Airway epithelial cell (primary cell): Measurements from ENCODE around the gene OR6A2. TPM values are rescaled to one million over a fixed set of nuclear protein-coding genes. Genes with fewer than 3 reads are reported as not detected.

Experiments
- total RNA-seq: library from RNA; depleted of rRNA; stranded (reverse); fragments of >200 nt; gene quantifications from 2 replicates; pipeline ENCODE4 v1.2.3, GENCODE V29; 2015

OR6A2 gene
- not detected in 2 replicates for total RNA-seq

DNA sequence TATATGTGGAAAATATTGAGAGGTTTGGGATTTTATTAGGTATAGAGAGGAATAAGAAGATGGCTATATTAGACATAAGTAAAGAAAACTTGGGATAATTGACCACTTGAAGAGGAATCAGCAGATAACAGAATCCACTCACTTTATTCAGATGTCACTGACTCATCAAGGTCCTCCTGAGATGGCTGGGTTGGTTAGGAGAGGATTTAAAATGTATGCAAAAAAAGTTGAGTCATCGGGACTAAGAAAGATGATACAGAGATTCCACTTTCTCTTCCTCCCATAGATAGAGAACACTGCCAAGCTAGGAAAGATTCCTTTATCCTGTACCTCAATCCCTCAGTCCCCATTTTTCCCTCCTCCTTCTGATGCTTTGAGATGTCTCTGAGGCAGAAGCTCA lies at the start of gene OR6A2:
Gene OR6A2 (minus strand): TSS at position 288 of the 400 bp plus-strand sequence. CDS start 3,981 bp downstream, outside the sequence.

DNA sequence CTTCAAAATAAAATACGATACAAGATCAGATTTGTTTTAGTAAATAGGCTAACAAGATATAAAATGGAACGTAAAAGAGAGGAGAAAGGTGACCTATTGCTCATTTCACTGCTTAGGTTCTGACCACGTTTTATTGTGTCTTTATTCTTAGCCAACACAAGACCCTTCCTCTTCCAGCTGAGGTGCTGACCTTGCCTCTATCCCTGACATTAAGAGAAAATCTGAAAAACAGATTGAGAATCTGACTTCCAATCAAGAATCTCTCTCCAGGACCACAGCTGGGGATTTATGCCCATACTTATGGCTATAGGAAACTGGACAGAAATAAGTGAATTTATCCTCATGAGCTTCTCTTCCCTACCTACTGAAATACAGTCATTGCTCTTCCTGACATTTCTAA lies 45.9 kb upstream of the OR6A2 start, which contains the start of gene OR10A5:
Gene OR10A5 (plus strand): TSS at position 301 of the 400 bp plus-strand sequence. CDS start 0 bp downstream, at position 301.

DNA sequence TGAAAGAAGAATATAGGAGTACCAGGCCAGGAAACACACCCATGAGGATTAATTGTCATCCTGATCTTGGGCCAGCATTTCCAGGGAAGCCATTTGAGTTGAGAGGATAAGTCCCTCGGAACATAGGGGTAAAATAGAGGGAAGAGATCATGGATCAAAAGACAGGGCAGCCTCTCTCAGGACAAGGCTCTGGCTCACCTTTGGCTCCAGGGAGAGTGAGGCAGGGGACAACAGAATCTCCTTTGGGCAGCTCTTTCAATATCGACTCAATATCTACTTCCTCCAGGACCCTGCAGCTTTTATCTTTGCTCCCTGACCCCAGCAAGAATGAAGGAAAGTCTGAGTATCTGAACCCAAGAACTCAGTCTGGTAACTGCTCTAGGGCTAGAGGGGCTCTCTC lies 16.8 kb downstream of the OR6A2 start, which contains the start of gene OR2AG1:
Gene OR2AG1 (plus strand): TSS at position 301 of the 400 bp plus-strand sequence. CDS start 2,018 bp downstream, outside the sequence.

DNA sequence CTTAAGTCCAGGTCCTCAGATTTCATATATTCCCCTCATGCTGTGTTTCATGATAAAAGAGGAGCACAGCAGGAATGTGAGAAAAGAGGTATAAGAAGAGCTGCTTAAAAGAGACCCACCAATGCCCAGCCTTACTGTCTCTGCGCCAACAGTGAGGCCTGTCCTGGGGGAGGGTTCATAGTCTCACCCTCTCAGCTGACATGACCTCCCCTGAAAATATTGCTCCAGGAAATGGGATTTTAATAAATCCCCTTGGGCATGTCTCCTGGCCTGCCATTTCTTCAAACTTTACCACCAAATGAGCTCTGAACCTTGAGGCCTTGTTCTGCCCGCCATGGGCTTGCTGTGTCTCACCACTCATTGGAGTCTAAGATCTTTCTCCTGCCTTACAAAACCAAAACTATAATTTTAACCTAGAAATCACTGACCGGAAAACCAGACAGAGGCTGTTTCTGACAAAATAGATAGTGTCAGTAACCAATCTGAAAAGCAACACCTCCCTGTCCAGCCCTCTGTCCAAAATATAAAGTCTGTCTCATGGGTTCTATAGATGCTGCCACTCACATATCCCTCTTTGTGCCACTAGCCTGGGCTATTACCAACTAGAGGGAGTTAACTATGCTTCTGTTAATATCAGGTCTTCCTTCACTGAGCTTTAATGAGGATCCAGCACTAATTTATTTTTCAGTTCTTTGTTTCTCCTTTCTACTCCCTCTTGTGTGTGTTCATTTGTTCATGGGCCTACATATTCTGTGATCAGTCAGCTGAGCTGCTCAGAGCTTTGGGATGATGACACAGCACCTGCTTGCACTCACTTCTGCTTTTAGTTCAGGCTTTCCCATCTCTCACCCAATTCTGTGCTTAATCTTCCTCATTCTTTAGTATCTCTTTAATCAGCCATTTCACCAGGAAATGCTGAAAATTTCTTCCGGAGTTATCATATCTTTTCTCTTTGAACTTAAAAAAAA lies 27.3 kb downstream of the OR6A2 start, which contains the start of gene OR2AG2:
Gene OR2AG2 (minus strand): TSS at position 51 of the 968 bp plus-strand sequence. CDS start 3,019 bp downstream, outside the sequence.

Other genes starting within 250 kb of the OR6A2 start
- 15.3 and 15.9 TPM in 2 replicates for gene RRP8, start 196.1 kb downstream of the OR6A2 start, total RNA-seq
- 63.5 and 73.3 TPM in 2 replicates for gene ILK, start 195.9 kb downstream of the OR6A2 start, total RNA-seq
- 66.9 and 85.6 TPM in 2 replicates for gene TAF10, start 187.5 kb downstream of the OR6A2 start, total RNA-seq
- 11.3 and 20.7 TPM in 2 replicates for gene TPP1, start 180.3 kb downstream of the OR6A2 start, total RNA-seq
- gene DCHS1, start 143.9 kb downstream of the OR6A2 start, total RNA-seq: 0.09 and 0.21 TPM in 2 replicates
- gene MRPL17, start 116.3 kb downstream of the OR6A2 start, total RNA-seq: 53.6 and 58.1 TPM in 2 replicates
- gene OR2AG2, start 27.7 kb downstream of the OR6A2 start, total RNA-seq: 0.07 TPM in 1 of 2 replicates, not detected in the other
- gene OR2AG1, start 16.7 kb downstream of the OR6A2 start, total RNA-seq: not detected in 2 replicates
- not detected in 2 replicates for gene OR10A5, start 46.0 kb upstream of the OR6A2 start, total RNA-seq
- gene OR10A2, start 63.4 kb upstream of the OR6A2 start, total RNA-seq: not detected in 2 replicates
- not detected in 2 replicates for gene OR10A4, start 76.9 kb upstream of the OR6A2 start, total RNA-seq
- gene OR2D2, start 92.8 kb upstream of the OR6A2 start, total RNA-seq: not detected in 2 replicates
- not detected in 2 replicates for gene OR2D3, start 121.3 kb upstream of the OR6A2 start, total RNA-seq
- gene ZNF215, start 126.7 kb upstream of the OR6A2 start, total RNA-seq: 3.5 and 4.0 TPM in 2 replicates
- gene ZNF214, start 220.7 kb upstream of the OR6A2 start, total RNA-seq: 0.37 and 0.85 TPM in 2 replicates
- gene NLRP14, start 220.8 kb upstream of the OR6A2 start, total RNA-seq: 0.07 TPM in 1 of 2 replicates, not detected in the other